ENCODE measurements around the gene RBKS.

- TF ChIP-seq EZH2 (IDR thresholded peaks at IDR 0.05; ENCODE audit: borderline replicate concordance, low read depth, low read length, poor library complexity, severe bottlenecking) (no peak), CTCF (conservative IDR thresholded peaks at IDR 0.05; ENCODE audit: low read depth, low read length) (no peak)
These were observed 51.1 kb downstream of the RBKS start for GRCh38 chr2:27839022-27839618.

Data from A673 (cell line).